ENCODE measurements around the gene LNX1. TPM values are rescaled to one million over a fixed set of nuclear protein-coding genes. Genes with fewer than 3 reads are reported as not detected.

LNX1 gene
- total RNA-seq, 1 experiment from 2014 or later: 1.7 TPM

DNA sequence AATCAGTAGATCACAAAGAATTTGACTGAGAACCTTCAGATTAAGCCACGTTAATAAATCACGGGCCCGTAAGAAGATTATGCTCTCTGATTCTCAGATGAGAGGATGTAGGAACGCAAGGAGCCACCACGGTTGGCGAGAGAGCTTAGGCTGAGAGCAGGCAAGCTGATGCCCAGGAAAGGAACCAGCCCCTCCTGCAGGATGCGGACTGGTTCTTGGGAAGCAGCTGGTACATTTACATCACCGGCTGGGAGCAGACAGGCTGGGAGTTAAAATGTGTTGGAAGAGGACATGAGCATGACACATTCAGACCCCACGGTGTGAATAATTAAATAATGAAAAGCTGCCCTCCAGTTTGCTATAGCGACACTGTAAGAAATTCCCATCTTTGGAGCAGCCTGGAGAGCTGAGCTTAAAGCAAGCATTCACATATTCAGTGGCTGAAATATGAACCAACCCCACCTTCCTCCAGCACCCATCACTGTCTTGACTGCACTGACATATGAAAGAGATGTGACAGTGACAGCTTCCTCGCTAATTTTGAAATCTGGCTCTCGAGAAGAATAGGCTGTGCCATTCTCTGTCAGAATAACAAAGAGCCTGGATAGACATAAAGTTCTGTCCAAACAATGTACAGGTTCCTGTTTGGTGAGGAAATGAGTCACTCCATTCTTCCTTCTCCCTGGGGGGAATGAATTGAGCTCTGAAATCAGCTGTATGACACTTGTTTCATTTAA is 33.1 kb downstream of the LNX1 start:
- Histone ChIP-seq H3K23me2 (ENCODE audit: insufficient read length, low read depth, low read length, poor library complexity, severe bottlenecking) (no peaks in the 10 kb centered on the region), H3K9ac (ENCODE audit: extremely low read depth, insufficient read length, low read length) (no peak overlapping the region), H2BK5ac (ENCODE audit: insufficient read length, low read length) (no peak overlapping the region), H4K5ac (ENCODE audit: insufficient read length, low read depth, low read length) (no peak overlapping the region), H3K79me2 (ENCODE audit: insufficient read depth, low read length) (no peaks in the 10 kb centered on the region), H4K8ac (replicated peaks; ENCODE audit: insufficient read length, low read depth, low read length) (peak overlapping the region; percentile 69), H2BK120ac (ENCODE audit: low read depth, low read length, poor library complexity, severe bottlenecking) (no peak overlapping the region), H3K27me3 (ENCODE audit: insufficient read depth, low read length) (no peaks in the 10 kb centered on the region), H3K4ac (ENCODE audit: low read depth, low read length) (no peak overlapping the region), H4K20me1 (ENCODE audit: control insufficient read depth, insufficient read depth, insufficient read length) (no peaks in the 10 kb centered on the region), H3K9me3 (ENCODE audit: control insufficient read depth, low read depth, low read length) (no peaks in the 10 kb centered on the region), H3K79me1 (ENCODE audit: insufficient read depth, low read depth, low read length, poor library complexity, severe bottlenecking) (no peaks in the 10 kb centered on the region), H3K4me2 (ENCODE audit: insufficient read depth, insufficient read length, low read length) (no peak overlapping the region), H3K18ac (ENCODE audit: insufficient read length, low read depth, low read length) (peak overlapping the region; percentile 23), H2BK15ac (ENCODE audit: low read depth, low read length) (no peak overlapping the region), H4K91ac (ENCODE audit: insufficient read length, low read depth, low read length) (no peak overlapping the region), H2BK12ac (ENCODE audit: insufficient read length, low read depth, low read length) (no peak overlapping the region), H3K14ac (ENCODE audit: insufficient read depth, low read length) (no peak overlapping the region), H3K27ac (ENCODE audit: insufficient read length, low read depth, low read length) (no peak overlapping the region), H3K4me1 (ENCODE audit: insufficient read depth, low read length) (peaks cover 8% of the 10 kb centered on the region; the same call in 1 of the 2 replicates), H2BK20ac (ENCODE audit: low read depth, low read length, poor library complexity, severe bottlenecking) (no peak overlapping the region), H3K56ac (ENCODE audit: insufficient read length, low read depth, low read length) (no peak overlapping the region), H3K23ac (ENCODE audit: insufficient read length, low read depth, low read length) (no peak overlapping the region), H2AK5ac (ENCODE audit: insufficient read length, low read length) (no peak overlapping the region), H3T11ph (ENCODE audit: low read length) (no peak overlapping the region), H2AFZ (ENCODE audit: low read length) (no peak overlapping the region)
- H3K9me3 Mint-ChIP-seq: no peaks in the 10 kb centered on the region; a peak in 1 of 5 replicates
- H3K4me3 Mint-ChIP-seq: no peak overlapping the region
- no peaks in the 10 kb centered on the region; the same call in 1 of the 2 replicates for H3K27me3 Mint-ChIP-seq (ENCODE audit: low read depth)
- DNase-seq: no peak
- WGBS (ENCODE audit: extremely low coverage, insufficient read length, low lambda C conversion rate): no CpG with 5 or more reads among the region's 12 CpGs
- H3K4me1 Mint-ChIP-seq: peaks cover 10 to 20% of the 10 kb centered on the region in 2 experiments
- H3K36me3 Mint-ChIP-seq (ENCODE audit: insufficient read depth in 1 of 3, low read depth in 3 of 3): no peaks in the 10 kb centered on the region
- TF ChIP-seq, protein P1, sequence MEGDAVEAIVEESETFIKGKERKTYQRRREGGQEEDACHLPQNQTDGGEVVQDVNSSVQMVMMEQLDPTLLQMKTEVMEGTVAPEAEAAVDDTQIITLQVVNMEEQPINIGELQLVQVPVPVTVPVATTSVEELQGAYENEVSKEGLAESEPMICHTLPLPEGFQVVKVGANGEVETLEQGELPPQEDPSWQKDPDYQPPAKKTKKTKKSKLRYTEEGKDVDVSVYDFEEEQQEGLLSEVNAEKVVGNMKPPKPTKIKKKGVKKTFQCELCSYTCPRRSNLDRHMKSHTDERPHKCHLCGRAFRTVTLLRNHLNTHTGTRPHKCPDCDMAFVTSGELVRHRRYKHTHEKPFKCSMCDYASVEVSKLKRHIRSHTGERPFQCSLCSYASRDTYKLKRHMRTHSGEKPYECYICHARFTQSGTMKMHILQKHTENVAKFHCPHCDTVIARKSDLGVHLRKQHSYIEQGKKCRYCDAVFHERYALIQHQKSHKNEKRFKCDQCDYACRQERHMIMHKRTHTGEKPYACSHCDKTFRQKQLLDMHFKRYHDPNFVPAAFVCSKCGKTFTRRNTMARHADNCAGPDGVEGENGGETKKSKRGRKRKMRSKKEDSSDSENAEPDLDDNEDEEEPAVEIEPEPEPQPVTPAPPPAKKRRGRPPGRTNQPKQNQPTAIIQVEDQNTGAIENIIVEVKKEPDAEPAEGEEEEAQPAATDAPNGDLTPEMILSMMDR (conservative IDR thresholded peaks at IDR 0.05): no peak
- H3K27ac Mint-ChIP-seq: no peak overlapping the region
